NCI-H510A (cell line): Measurements from ENCODE around the gene SFTPA2.
"Not testable (repeated sequence)": the region's sequence is repeated elsewhere in the genome, so short reads cannot be mapped to it uniquely, and the experiment has no call there.

Experiments used
- DNase-seq: peaks from one replicate; lab custom pipeline; 2025; lab: John Stamatoyannopoulos, UW

SFTPA2 gene

DNA sequence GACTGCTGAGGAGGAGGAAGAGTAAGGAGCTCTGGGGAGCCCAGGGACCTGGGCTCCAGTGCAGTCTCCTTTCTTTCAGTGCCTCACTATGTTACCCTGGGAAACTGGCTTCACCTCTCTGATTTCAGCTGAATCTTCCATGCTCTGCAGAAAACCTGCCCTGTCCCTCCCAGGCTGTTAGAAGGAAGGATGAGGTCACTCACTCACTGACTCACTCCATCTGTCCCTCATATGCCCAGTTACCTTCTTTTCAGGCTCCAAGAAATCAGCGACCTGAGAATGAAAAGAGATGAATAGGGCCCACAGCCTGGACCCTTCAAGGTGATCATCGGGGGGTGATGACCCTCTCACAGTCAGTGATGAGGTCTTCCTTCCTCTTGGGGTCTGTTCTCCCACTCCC, 481 bp downstream of the SFTPA2 start:
- DNase-seq, result no peak

DNA sequence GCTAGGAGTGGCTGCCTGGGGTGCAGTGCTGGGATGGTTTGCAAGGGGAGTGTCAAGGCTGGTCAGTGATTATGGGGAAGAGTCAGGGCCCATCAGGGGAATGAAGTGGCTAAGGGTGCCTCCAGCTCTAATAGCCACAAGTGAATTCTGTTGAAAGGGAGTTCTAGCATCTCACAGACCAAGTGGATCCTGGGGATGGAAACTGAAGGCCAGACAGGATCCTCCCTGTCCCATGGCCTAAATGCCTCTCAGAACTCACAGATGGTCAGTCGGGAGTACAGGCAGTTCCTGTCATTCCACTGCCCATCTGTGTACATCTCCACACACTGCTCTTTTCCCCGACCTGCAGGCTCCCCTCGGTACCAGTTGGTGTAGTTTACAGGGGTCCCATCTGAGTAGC, 3.2 kb downstream of the SFTPA2 start:
- not testable (repeated sequence) for DNase-seq

DNA sequence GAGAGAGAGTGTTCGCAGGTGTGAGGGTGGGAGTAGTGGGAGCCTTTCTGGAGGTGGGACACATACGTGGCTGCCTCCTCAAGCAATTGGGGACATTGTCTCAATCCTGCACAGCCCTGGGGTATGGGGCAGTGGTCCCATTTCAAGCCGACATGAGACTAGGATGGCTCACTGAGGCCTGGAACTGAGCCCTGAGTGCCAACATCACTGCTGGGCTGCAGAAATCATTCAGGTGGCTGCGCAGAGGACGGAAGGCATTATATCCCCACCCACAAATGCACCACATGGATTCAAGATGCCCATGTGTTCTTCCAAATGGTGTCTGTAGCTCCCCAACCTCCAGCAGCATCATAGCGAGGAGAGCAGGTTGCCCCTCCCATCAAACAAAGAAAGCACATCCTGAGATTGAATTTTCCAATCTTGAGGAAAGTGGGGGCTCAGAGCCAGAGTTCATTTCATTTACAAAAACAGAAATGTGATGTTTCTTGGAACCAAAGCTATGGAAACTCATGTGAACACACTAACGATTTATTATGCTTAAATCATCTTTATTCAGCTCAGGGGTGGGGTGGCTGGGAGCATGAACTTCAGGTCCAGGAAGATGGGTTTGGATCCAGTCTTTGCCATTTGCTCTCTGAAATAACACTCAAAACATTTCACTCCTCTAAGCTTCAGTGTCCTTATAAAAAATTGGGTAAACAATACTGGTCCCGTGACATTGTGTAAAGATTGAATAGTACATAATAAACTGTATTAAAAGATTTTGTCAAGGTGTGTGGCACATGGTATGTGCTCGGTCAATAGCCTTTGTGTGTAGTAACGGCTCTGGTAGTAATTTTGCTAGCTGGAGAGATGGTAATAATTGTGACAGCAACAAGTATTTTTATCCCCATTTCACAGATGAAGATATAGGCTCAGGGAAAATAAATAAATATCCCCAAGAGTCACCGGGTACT, 4.6 kb downstream of the SFTPA2 start:
- DNase-seq, result no peak

DNA sequence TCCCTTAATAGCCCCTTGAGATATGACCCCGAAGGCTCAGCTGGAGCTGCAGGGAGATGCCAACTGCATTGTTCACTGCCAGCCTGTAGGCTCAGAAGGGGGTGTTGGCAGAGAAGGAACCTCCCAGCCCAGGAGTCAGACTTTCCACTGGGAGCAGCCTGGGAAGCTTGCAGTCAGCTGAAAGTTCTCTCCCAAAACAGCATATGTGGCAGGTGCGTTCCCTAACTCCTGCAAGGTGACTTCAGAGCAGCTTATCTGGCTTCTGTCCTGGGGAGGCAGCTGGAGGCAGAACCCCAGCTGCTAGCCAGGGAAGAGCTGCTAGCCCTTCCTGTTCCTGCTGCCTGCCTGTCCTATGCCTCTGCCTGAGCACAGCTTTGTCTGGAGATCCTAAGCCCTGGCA, 8.1 kb downstream of the SFTPA2 start:
- no peak for DNase-seq

DNA sequence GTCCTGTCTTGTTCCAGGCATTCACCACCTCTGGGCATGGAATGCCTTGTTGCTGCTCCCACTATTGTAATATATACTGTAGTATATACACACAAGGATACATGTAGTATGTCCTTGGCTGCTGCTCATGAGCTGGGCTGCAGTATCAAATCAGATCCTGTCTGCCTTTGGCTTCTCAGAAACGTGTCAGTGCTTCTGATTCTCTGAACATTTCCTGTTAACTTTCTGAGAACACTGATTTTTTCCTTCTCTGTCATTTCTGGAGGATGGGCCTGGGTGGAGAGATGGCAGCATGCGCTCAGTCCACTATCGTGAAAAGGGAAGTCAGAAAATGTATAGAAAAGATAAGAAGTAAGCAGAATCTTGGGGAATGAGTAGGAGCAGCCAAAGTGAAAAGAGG, 12.2 kb downstream of the SFTPA2 start:
- DNase-seq, result no peak

DNA sequence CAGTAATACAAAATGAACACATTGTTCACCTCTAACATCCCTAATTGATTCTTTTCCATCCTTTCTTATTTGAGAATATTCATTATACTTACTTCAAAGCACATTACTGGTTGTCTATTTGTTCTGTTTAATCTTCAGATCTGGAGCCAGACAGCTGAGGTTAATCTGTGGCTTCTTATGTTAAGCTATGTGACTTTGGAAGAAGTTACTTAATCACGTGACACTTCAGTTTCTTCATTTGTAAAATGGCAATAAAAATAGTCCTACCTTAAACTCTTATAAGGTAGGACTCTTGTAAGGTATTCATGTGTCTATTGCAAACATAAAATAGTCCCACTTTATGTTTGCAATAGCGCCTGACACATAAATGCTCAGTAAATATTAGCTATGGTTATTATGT, 13.1 kb downstream of the SFTPA2 start:
- not testable (repeated sequence) for DNase-seq

DNA sequence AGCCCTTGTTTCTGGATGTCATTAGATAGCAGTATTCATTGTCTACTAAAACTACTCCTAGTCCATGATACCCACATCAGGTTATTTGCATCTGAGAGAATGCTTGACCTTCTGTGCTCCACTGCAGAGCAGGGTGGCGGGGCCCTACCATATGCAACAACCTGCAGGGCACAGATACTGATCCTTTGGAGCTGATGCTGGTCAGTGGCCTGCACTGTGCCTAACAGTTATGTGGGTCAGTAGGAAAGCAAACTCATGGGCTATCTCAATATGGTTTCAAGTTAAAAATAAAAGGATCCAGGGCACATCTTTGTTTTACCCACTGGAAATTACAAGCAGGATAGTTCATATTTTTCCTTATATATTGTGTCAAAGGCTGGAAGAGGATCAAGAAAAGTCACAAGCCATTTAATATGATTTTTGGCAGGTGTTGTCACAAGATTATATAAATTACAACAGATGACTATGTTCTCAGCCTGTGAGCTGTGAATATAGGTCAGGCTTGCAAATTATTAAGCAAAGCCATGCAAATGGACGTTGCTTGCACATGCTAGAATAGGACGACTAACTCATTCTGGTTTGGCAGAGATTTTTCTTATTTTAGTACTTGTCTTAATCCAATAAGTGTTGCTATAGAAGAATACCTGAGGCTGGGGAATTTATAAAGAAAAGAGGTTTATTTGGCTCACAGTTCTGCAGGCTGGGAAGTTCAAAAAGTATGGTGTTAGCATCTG, 15.1 kb downstream of the SFTPA2 start:
- not testable (repeated sequence) for DNase-seq

DNA sequence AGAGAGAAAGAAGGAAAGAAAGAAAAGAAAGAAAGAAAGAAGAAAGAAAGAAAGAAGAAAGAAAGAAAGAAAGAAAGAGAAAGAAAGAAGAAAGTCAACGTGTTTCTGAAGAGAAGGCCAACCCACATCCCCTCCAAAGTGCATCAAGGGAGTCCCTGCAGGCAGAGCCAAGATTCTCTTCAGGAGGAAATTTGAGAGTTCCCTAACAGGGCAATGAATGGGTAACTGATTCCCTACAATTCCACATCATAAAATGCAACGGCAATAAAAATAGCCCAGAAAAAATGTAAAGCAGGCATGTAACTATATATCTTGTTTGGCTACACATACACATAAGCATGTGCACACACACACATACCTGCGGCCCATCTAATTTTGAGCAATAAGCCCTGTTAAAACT, 15.8 kb downstream of the SFTPA2 start:
- DNase-seq, result not testable (repeated sequence)

DNA sequence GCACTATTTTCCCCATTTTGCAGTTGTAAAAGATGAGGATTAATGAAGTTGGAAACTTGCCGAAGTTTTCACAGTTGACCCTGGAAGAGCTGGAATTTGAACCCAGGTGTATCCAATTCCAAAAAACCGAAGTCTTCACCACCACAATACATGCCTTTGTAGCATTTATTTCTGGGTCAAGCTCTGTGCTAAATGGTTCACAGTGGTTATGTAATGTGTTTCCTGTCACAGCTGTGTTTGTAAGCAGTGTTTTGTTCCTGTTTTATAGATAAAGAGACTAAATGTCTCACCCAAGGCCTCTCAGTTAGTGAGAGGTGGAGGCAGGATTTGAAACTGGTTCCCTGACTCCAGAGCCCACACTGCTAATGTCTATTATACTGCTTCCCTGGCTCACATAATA, 17.6 kb downstream of the SFTPA2 start:
- DNase-seq, result no peak

DNA sequence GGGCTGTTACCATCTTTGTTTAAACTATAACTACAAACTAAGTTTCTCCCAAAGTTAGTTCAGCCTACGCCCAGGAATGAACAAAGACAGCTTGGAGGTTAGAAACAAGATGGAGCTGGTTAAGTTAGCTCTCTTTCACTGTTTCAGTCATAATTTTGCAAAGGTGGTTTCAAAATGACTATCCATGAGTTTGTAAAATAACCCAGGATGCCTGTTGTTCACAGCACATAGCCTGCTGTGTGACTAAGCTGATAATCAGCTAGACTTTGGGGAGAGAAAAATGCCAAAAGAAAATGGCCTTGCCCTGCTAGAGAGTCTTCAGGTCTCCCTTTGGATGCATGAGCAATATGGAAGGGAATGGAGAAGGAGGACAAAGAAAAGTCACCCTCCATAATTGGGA, 19.3 kb downstream of the SFTPA2 start:
- not testable (repeated sequence) for DNase-seq

DNA sequence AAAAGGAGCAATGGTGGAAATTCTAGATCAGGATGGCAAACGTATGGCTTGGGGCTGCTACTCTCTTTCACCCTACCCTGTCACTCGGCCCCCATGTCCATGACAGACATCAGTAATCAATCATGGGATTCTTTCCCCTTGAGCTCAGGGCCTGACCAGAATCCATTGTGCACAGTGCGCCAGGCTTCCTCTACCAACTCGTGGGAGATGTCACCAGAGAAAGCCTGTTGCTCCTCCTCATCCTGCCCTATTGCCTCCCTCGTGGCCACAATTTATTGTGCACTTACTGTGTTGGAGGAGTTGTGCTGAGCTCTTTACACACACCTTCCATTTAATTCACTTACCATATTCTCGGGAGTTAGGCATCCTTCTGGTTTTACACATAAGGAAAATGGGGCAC, 21.9 kb downstream of the SFTPA2 start:
- DNase-seq, result not testable (repeated sequence)

DNA sequence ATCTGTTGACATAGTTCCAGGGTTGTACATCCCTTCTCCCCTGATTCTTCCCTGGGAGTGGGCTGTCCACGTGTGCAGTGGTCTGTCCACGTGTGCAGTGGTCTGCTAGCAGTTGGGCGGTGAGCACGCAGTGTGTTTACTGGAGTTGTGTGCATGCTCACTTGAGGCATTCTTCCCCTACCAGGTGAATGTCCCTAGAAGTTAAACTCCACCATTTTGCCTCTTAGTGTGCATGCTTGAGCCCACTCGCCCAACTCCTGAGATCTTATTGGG, 26.4 kb downstream of the SFTPA2 start:
- DNase-seq, result not testable (repeated sequence)

DNA sequence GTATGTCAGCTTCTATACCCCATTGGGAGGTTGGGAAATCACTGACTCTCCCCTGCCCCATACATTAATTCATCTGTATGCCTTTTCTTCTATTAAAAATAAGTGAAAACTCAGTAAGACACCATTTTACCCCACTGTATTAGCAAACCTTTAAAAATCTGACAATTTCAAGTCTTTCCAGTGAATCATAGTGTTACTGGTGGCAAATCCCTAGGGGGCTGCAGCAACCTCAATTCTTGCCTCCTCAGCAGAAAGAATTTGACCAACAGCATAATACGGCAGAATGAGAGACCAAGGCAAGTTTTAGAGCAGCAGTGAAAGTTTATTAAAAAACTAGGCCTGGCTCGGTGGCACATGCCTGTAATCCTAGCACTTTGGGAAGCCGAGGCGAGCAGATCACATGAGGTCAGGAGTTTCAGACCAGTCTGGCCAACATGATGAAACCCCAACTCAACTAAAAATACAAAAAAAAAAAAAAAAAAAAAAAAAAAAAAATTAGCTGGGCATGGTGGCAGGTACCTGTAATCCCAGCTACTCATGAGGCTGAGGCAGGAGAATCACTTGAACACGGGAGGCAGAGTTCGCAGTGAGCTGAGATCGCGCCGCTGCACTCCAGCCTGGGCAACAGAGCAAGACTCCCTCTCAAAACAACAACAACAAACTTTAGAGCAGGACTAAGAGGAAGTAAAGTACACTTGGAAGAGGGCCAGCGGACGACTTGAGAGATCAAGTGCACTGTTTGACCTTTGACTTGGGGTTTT, 26.9 kb downstream of the SFTPA2 start:
- not testable (repeated sequence) for DNase-seq

DNA sequence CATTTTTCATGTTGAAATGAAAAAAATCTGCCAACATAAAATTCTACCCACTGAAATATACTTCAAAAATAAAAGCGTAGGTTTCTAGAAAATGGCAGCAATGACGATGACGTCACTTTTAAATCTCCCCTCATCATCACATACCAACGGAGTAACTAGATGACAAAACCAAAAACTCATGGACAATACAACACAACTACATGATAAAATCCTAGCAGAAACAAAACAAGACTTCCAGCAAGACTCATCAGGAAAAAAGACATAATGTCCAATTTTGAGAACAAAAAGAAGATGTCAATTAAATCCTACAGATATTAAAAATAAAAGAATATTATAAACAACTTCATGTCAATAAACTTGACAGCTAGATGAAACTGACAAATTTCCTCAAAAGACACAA, 31.9 kb downstream of the SFTPA2 start:
- DNase-seq, result not testable (repeated sequence)

DNA sequence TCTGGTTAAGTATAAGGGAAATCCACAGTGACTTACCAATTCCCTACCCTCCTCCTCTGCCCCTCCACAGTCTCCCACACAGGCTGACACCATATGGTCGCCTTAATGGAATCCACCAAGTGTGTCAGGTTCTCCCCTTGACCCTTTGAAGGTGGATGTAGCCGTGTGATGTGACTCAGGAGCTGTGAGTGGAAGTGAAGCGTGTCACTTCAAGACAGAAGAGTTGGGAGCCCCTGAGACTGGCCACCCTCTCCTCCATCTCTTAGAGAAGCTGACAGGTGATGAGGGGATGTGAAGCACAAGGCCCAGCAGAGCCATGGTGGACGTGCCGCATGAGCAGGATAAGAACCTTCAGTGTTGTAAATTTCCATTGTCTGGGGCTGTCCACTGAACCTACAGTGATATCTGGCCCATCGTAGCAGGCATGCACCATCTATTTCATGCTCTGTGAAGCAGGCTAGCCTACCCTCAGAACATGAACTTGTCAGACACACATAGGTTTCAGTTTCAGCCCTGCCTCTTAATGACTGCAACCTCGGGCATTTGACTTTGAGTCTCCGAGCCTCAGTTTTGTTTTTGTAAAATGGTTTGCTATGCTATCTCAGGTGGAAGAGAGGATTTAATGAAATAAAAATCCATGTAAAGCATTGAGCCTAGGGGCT, 35.0 kb downstream of the SFTPA2 start:
- not testable (repeated sequence) for DNase-seq

DNA sequence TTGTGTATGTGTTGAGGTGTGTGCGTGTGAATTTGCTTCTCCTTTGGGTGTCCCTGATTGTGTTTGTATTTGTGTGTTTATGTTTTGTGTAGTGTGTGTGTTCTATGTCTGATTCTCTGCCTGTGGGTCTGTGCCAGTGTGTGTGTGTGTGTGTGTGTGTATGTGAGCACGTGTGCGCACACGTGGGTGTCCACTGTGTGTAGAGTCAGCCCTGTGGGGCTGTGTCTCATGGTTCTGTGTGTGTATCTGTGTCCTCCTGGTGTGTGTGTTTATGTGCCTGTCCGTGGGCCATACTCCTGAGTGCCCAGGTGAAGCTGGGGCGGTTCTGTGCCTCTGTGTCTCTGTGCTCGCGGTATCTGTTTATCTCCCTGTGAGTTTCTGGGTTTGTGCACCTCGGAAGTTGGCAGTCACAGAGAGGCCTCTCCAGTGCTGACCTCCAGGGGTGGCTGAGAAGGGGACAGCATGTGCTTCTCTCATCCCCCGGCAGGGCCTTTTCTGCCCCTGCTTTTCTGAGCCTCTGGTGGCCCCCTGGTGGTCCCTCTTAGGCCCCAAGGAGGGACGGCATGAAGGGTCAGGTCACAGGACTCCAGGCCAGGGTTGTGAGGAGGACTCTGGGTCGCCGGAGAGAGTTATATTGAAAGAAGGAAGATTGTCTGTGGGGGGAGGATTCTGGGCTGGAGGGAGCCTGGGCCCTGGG, 36.9 kb downstream of the SFTPA2 start:
- DNase-seq, result not testable (repeated sequence)

DNA sequence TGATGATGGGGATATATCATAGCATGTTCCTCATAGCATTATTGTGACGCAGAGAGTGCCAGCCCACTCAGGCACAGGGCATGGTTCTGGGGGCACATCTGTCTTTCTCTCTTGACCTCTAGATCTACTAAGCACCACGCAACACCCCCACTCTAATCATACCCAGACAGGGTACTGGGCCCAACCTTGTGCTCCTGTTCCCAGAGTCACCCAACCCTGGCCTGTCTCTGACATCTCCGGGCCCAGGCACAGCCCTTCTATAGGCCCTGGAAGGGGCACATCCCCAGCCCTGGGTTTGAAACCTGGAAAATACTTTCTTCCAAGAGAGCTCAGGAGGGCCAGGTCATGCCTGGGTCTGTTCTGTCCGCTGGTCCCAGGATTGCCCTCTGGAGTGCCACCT, 37.7 kb downstream of the SFTPA2 start:
- DNase-seq, result not testable (repeated sequence)

DNA sequence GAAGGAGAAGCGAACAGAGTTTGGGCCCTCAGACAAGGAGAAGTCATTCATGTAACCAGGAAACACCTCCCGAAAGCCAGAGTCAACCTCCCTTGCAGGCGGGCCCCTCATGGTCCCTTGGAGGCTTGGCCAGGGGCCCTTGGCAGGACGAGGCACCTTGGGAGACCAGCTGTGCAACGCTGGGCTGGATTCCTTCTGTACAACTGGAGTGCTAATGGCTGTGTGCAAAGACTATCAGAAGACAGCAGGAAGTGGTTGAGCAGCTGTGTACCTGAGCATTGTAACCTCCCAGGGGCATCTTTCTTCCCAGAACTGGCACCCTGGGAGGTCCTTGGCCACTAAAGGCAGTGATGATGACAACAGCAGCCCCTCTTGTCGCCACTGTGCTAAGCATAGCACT, 38.5 kb downstream of the SFTPA2 start:
- not testable (repeated sequence) for DNase-seq

DNA sequence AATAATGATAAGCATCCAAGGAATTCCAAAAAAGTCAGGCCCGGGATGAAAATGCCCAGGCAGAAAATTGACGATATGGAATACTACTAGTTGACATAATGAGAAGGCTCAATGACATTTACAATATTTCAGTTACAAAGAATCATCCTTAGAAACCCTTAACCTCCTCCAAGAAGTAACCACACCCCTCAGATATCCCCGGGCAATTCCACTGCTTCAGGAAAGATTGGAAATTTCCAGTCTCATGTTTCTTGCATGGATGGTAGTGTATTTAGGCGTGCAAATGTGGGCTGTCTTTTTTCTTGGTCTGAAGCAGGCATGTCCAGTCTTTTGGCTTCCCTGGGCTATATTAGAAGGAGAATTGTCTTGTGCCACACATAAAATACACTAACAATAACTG, 42.6 kb downstream of the SFTPA2 start:
- not testable (repeated sequence) for DNase-seq

DNA sequence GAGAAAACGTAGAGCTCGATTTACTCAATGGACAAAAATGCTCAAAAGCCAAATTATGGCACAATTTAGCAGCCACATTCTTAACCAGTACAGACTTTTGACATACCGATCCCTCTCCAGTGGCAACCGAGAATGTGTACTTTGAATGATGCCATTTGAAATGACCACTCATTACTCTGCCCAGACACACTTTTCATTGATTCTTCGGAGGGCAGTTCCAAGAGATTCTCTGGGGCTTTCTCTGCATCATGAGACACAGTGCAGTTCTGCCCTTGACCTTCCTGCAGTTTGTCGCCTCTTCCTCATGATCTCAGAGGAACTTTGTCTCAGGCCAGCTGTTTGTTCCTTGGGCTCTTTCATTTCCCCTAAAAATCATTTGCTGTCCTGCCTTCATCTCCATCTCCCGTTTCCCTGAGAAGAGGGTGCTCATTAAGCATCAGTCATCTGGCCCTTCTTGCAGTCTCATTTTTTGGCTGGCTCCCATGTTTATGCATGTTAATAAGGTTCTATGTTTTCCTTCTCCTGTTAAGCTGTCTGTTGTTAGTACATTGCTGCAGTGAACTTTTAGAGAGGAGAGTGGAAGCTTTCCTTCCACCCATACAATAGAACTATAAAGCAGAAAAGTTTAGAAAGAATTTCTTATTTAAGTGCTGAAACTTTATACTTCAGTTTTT, 43.5 kb downstream of the SFTPA2 start:
- DNase-seq, result not testable (repeated sequence)
